IPS DF 6.9 (cell line): ENCODE results near the gene ELOB.
"Not testable (repeated sequence)": the region's sequence is repeated elsewhere in the genome, so short reads cannot be mapped to it uniquely, and the experiment has no call there.

ENCODE experiments used
- DNase-seq: peaks from one replicate; pipeline ENCODE4 v3.0.0-alpha.2; 2013; ENCODE audit warnings: low read depth, low spot score
- H3K27ac ChIP-seq: one replicate; pipeline ENCODE4 v1.5.1; 2013; ENCODE audit warnings: low read length, control low read depth
- H3K27me3 ChIP-seq: 2 replicates; pipeline ENCODE4 v1.6.1; 2013; ENCODE audit warnings: mild to moderate bottlenecking, low read length; ENCODE audit not compliant: control insufficient read depth, insufficient read depth
- H3K36me3 ChIP-seq: 2 replicates; pipeline ENCODE4 v1.6.1; 2013; ENCODE audit warnings: low read length; ENCODE audit not compliant: control insufficient read depth, insufficient read depth
- H3K4me1 ChIP-seq: 2 replicates; pipeline ENCODE4 v1.6.1; 2013; ENCODE audit warnings: low read length; ENCODE audit not compliant: control insufficient read depth, insufficient read depth
- H3K4me3 ChIP-seq: 2 replicates; pipeline ENCODE4 v1.5.1; 2013; ENCODE audit warnings: mild to moderate bottlenecking, low read length
- H3K9me3 ChIP-seq: 2 replicates; pipeline ENCODE4 v1.6.1; 2013; ENCODE audit warnings: low read length, inconsistent platforms; ENCODE audit not compliant: control insufficient read depth, insufficient read depth
- WGBS: extraction: QIAGEN DNeasy Blood & Tissue Kit; methylation state at CpG from one replicate; pipeline ENCODE4 v1.1.7; 2013; ENCODE audit warnings: mixed read lengths, missing lambda C conversion rate; ENCODE audit not compliant: insufficient read length, insufficient coverage; 5-methylcytosine and 5-hydroxymethylcytosine counted together

The ELOB gene

GRCh38 chr16:2736476-2737237 lies 40.4 kb downstream of the ELOB start:
- Histone ChIP-seq H3K36me3 (no peaks in the 10 kb centered on the region), H3K27ac (no peak overlapping the region), H3K4me1 (no peaks in the 10 kb centered on the region), H3K27me3 (no peaks in the 10 kb centered on the region), H3K4me3 (no peak overlapping the region), H3K9me3 (no peaks in the 10 kb centered on the region)
- no peak for DNase-seq
- no CpG with 5 or more reads among the region's 11 CpGs for WGBS

- H3K9me3 ChIP-seq, result no peaks in the 10 kb centered on the region
- DNase-seq, result no peak
- H3K27ac ChIP-seq, result no peak overlapping the region
- H3K27me3 ChIP-seq, result no peaks in the 10 kb centered on the region
- no CpG with 5 or more reads among the region's 10 CpGs for WGBS
- no peak overlapping the region for H3K4me3 ChIP-seq
- no peaks in the 10 kb centered on the region for H3K4me1 ChIP-seq
- no peaks in the 10 kb centered on the region for H3K36me3 ChIP-seq
These were observed 42.1 kb downstream of the ELOB start for GRCh38 chr16:2734844-2735515.

- no CpG with 5 or more reads among the region's 7 CpGs for WGBS
- Histone ChIP-seq H3K36me3 (no peaks in the 10 kb centered on the region), H3K4me3 (no peak overlapping the region), H3K27me3 (no peaks in the 10 kb centered on the region), H3K9me3 (no peaks in the 10 kb centered on the region), H3K4me1 (no peaks in the 10 kb centered on the region), H3K27ac (no peak overlapping the region)
- DNase-seq, result no peak
These were observed 49.0 kb downstream of the ELOB start for GRCh38 chr16:2728034-2728433.

- H3K36me3 ChIP-seq, result no peaks in the 10 kb centered on the region
- H3K27ac ChIP-seq, result no peak overlapping the region
- H3K27me3 ChIP-seq, result no peaks in the 10 kb centered on the region
- WGBS, result no CpG with 5 or more reads among the region's 5 CpGs
- H3K4me1 ChIP-seq, result no peaks in the 10 kb centered on the region
- H3K9me3 ChIP-seq, result no peaks in the 10 kb centered on the region
- no peak for DNase-seq
- no peak overlapping the region for H3K4me3 ChIP-seq
These were observed 50.2 kb downstream of the ELOB start for GRCh38 chr16:2726923-2727322.

GRCh38 chr16:2724816-2725348 lies 52.2 kb downstream of the ELOB start:
- Histone ChIP-seq H3K4me1 (no peaks in the 10 kb centered on the region), H3K9me3 (no peaks in the 10 kb centered on the region), H3K27me3 (no peaks in the 10 kb centered on the region), H3K4me3 (no peak overlapping the region), H3K36me3 (no peaks in the 10 kb centered on the region), H3K27ac (no peak overlapping the region)
- no peak for DNase-seq
- WGBS, result no CpG with 5 or more reads among the region's 16 CpGs

- no peak overlapping the region for H3K27ac ChIP-seq
- H3K4me1 ChIP-seq, result no peaks in the 10 kb centered on the region
- H3K36me3 ChIP-seq, result no peaks in the 10 kb centered on the region
- no CpG with 5 or more reads among the region's 7 CpGs for WGBS
- no peak overlapping the region for H3K4me3 ChIP-seq
- no peaks in the 10 kb centered on the region for H3K9me3 ChIP-seq
- DNase-seq, result no peak
- H3K27me3 ChIP-seq, result no peaks in the 10 kb centered on the region
These were observed 52.9 kb downstream of the ELOB start for GRCh38 chr16:2724088-2724676.

GRCh38 chr16:2721634-2722173 lies 55.4 kb downstream of the ELOB start:
- not testable (repeated sequence) for H3K27me3 ChIP-seq, H3K27ac ChIP-seq, H3K36me3 ChIP-seq, H3K4me1 ChIP-seq, H3K9me3 ChIP-seq, DNase-seq
- WGBS, result no CpG with 5 or more reads among the region's 14 CpGs
- H3K4me3 ChIP-seq, result peak overlapping the region; percentile 57; the same call in 1 of the 2 replicates
